Retinal pigment epithelial cell (primary cell): ENCODE results near the gene KRTAP3-3.

Source experiments
- DNase-seq: peaks from one replicate; pipeline ENCODE4 v3.0.0-alpha.2; 2010; ENCODE audit warnings: low read depth
- H3K4me3 ChIP-seq: 2 replicates; pipeline ENCODE4 v1.5.1; 2011; ENCODE audit warnings: mild to moderate bottlenecking, low read length, control low read depth, moderate library complexity
- CTCF ChIP-seq: conservative IDR thresholded peaks from 2 replicates; pipeline ENCODE4 v1.5.1; 2011; ENCODE audit warnings: low read depth, low read length, control low read depth, inconsistent platforms

Gene KRTAP3-3

GRCh38 chr17:40960144-40960543 is 33.8 kb downstream of the KRTAP3-3 start:
- DNase-seq = no peak
- H3K4me3 ChIP-seq = no peak overlapping the region
- no peak for TF ChIP-seq CTCF

GRCh38 chr17:40958086-40958953 is 35.6 kb downstream of the KRTAP3-3 start:
- no peak overlapping the region for H3K4me3 ChIP-seq
- no peak for DNase-seq
- TF ChIP-seq CTCF = no peak

- TF ChIP-seq CTCF = no peak
- peak; percentile 65 for DNase-seq
- no peak overlapping the region for H3K4me3 ChIP-seq
Measured at GRCh38 chr17:40956401-40957254, 37.3 kb downstream of the KRTAP3-3 start.

- TF ChIP-seq CTCF = no peak
- no peak for DNase-seq
Measured at GRCh38 chr17:40953881-40954280, 40.1 kb downstream of the KRTAP3-3 start.

GRCh38 chr17:40952661-40953060 is 41.3 kb downstream of the KRTAP3-3 start:
- H3K4me3 ChIP-seq = no peak overlapping the region
- peak; percentile 96 for DNase-seq
- no peak for TF ChIP-seq CTCF

More at GRCh38 chr17:40953881-40954280, 40.1 kb downstream of the KRTAP3-3 start:
- H3K4me3 ChIP-seq = no peak overlapping the region

GRCh38 chr17:40952154-40952553 is 41.8 kb downstream of the KRTAP3-3 start:
- no peak for TF ChIP-seq CTCF
- DNase-seq = no peak
- H3K4me3 ChIP-seq = no peak overlapping the region
